HCT116 (cell line): Measurements from ENCODE around the gene NHLH1. TPM values are rescaled to one million over a fixed set of nuclear protein-coding genes. Genes with fewer than 3 reads are reported as not detected.

Experiments used
- ATAC-seq: fragments of 200-7000 bp; cut with Tn5 transposase; 2 replicates; pipeline ENCODE4 v1.9.1; 2020; ENCODE audit warnings: mild to moderate bottlenecking, moderate library complexity
- BruUV-seq: library from RNA; stranded (reverse); fragments of 400-500 nt; replicated peaks from 2 replicates; lab custom pipeline; 2021; lab: Mats Ljungman, UMichigan
- CTCF ChIA-PET: fragments of 300-600 bp; sonication (Branson Sonifier 250); formaldehyde crosslinking; loops from one replicate; lab custom pipeline; 2021; ENCODE audit warnings: antibody characterized with exemption; lab: Charles Lee
- POLR2A ChIA-PET: fragments of 300-600, 350-600 bp; sonication (Branson Sonifier 250); formaldehyde crosslinking; loops from one replicate; lab custom pipeline; 2021; ENCODE audit warnings: antibody characterized with exemption; lab: Charles Lee
- RAD21 ChIA-PET, 2 experiments: fragments of 300-600 bp; sonication (Branson Sonifier 250); formaldehyde crosslinking; loops; one replicate each; lab custom pipeline; 2023; ENCODE audit warnings: low total read pairs in 2 of 2; ENCODE audit not compliant: uncharacterized antibody in 2 of 2, unreplicated experiment in 2 of 2, low non-redundant PET in 1 of 2; lab: Charles Lee
- DNase-seq: peaks from one replicate; pipeline ENCODE4 v3.0.0-alpha.2; 2010; ENCODE audit warnings: low read depth, low spot score
- H2AFZ ChIP-seq: fragments of 200-600 bp; shearing (Covaris generic), sonication (generic); 2 replicates; pipeline ENCODE4 v1.6.1; 2017; ENCODE audit warnings: low read depth, mixed run types, mixed read lengths, antibody characterized with exemption, low read length; ENCODE audit not compliant: poor library complexity, severe bottlenecking
- H3K27ac ChIP-seq: 2 replicates; pipeline ENCODE4 v1.5.1; 2012; ENCODE audit warnings: low read depth, low read length
- H3K27me3 ChIP-seq: fragments of 200-600 bp; sonication (generic); 2 replicates; pipeline ENCODE4 v1.6.1; 2016; ENCODE audit warnings: mixed run types, low read length, mixed read lengths; ENCODE audit not compliant: insufficient read depth
- H3K36me3 ChIP-seq, 2 experiments: fragments of 200-500 bp in 1 of 2; fragments of 200-600 bp in 1 of 2; sonication (Bioruptor generic) in 1 of 2; sonication (generic) in 1 of 2; 2 replicates each; pipeline versions ENCODE4 v1.5.1 to v1.6.1; 2014 to 2016; ENCODE audit warnings: low read length in 2 of 2, inconsistent platforms in 1 of 2, mixed read lengths in 1 of 2, mixed run types in 1 of 2; ENCODE audit not compliant: insufficient read depth in 2 of 2, control insufficient read depth in 1 of 2
- H3K4me1 ChIP-seq, 2 experiments: fragments of 200-600 bp in 1 of 2; sonication (generic) in 1 of 2; 2 replicates each; pipeline versions ENCODE4 v1.5.1 to v1.6.1; 2012 to 2017; ENCODE audit warnings: low read length in 2 of 2, inconsistent platforms in 1 of 2, mild to moderate bottlenecking in 1 of 2, mixed read lengths in 1 of 2, mixed run types in 1 of 2, moderate library complexity in 1 of 2; ENCODE audit not compliant: insufficient read depth in 2 of 2, control insufficient read depth in 1 of 2
- H3K4me2 ChIP-seq: fragments of 200-600 bp; sonication (generic); 2 replicates; pipeline ENCODE4 v1.6.1; 2017; ENCODE audit warnings: mixed run types, low read length, mixed read lengths
- H3K4me3 ChIP-seq, 2 experiments: fragments of 200-600 bp in 1 of 2; sonication (generic) in 1 of 2; replicated peaks in 1 of 2; 2 replicates each; pipeline ENCODE4 v1.5.1; 2011 to 2016; ENCODE audit warnings: low read length in 2 of 2, control low read depth in 1 of 2, low read depth in 1 of 2, mild to moderate bottlenecking in 1 of 2, mixed read lengths in 1 of 2, mixed run types in 1 of 2
- H3K79me2 ChIP-seq: fragments of 200-600 bp; sonication (generic); 2 replicates; pipeline ENCODE4 v1.6.1; 2017; ENCODE audit warnings: mild to moderate bottlenecking, mixed run types, low read length, moderate library complexity, mixed read lengths; ENCODE audit not compliant: insufficient read depth
- H3K9ac ChIP-seq: fragments of 200-600 bp; sonication (generic); 2 replicates; pipeline ENCODE4 v1.6.1; 2016; ENCODE audit warnings: low read length, mixed read lengths
- H3K9me2 ChIP-seq: fragments of 200-600 bp; sonication (generic), shearing (Covaris generic); 2 replicates; pipeline ENCODE4 v1.6.1; 2017; ENCODE audit warnings: mixed run types, mild to moderate bottlenecking, moderate library complexity; ENCODE audit not compliant: insufficient read depth
- H3K9me3 ChIP-seq, 2 experiments: fragments of 200-500 bp in 1 of 2; fragments of 200-600 bp in 1 of 2; sonication (Bioruptor generic) in 1 of 2; sonication (generic) in 1 of 2; 2 replicates each; pipeline ENCODE4 v1.6.1; 2014 to 2017; ENCODE audit warnings: low read length in 2 of 2, mixed read lengths in 2 of 2, inconsistent platforms in 1 of 2, low read depth in 1 of 2, mild to moderate bottlenecking in 1 of 2, mixed run types in 1 of 2, moderate library complexity in 1 of 2; ENCODE audit not compliant: control insufficient read depth in 1 of 2, insufficient read depth in 1 of 2
- H4K20me1 ChIP-seq: fragments of 200-600 bp; sonication (generic), shearing (Covaris generic); 2 replicates; pipeline ENCODE4 v1.6.1; 2017; ENCODE audit warnings: mixed run types, mild to moderate bottlenecking, moderate library complexity; ENCODE audit not compliant: insufficient read depth
- ATF3 ChIP-seq: IDR thresholded peaks from 2 replicates; pipeline ENCODE4 v1.6.1; 2012
- CEBPB ChIP-seq: IDR thresholded peaks from 2 replicates; pipeline ENCODE4 v1.6.1; 2012; ENCODE audit warnings: low read depth
- EGR1 ChIP-seq: IDR thresholded peaks from 2 replicates; pipeline ENCODE4 v1.6.1; 2012; ENCODE audit warnings: low read depth
- FOSL1 ChIP-seq: IDR thresholded peaks from 2 replicates; pipeline ENCODE4 v1.6.1; 2012; ENCODE audit warnings: low read depth
- JUND ChIP-seq: IDR thresholded peaks from 2 replicates; pipeline ENCODE4 v1.6.1; 2012
- MAX ChIP-seq: IDR thresholded peaks from 2 replicates; pipeline ENCODE4 v1.6.1; 2012
- POLR2A ChIP-seq: IDR thresholded peaks from 2 replicates; pipeline ENCODE4 v1.7.0; 2011; ENCODE audit warnings: borderline replicate concordance; ENCODE audit not compliant: insufficient read depth, insufficient read length; ENCODE audit errors: extremely low read depth
- RAD21 ChIP-seq: IDR thresholded peaks from 2 replicates; pipeline ENCODE4 v1.6.1; 2012; ENCODE audit warnings: low read depth, mild to moderate bottlenecking
- REST ChIP-seq: IDR thresholded peaks from 2 replicates; pipeline ENCODE4 v1.6.1; 2012; ENCODE audit warnings: low read depth
- SIN3A ChIP-seq: IDR thresholded peaks from 2 replicates; pipeline ENCODE4 v1.6.1; 2012; ENCODE audit warnings: low read depth
- SP1 ChIP-seq: IDR thresholded peaks from 2 replicates; pipeline ENCODE4 v1.6.1; 2012; ENCODE audit warnings: low read depth
- SRF ChIP-seq: IDR thresholded peaks from 2 replicates; pipeline ENCODE4 v1.6.1; 2012; ENCODE audit warnings: low read depth
- TCF7L2 ChIP-seq: IDR thresholded peaks from 2 replicates; pipeline ENCODE4 v1.7.0; 2011; ENCODE audit warnings: borderline replicate concordance, inconsistent platforms; ENCODE audit not compliant: insufficient read depth, insufficient read length; ENCODE audit errors: extremely low read depth
- ZBTB33 ChIP-seq: IDR thresholded peaks from 2 replicates; pipeline ENCODE4 v1.6.1; 2011; ENCODE audit warnings: mild to moderate bottlenecking, low read length, moderate library complexity; ENCODE audit not compliant: insufficient replicate concordance; ENCODE audit errors: extremely low read depth
- ZFX ChIP-seq: fragments of 450-650 bp; IDR thresholded peaks from 2 replicates; pipeline ENCODE4 v1.6.1; 2017
- ZNF274 ChIP-seq: fragments of 200-500 bp; sonication (Bioruptor generic); IDR thresholded peaks from 2 replicates; pipeline ENCODE4 v1.6.1; 2014; ENCODE audit warnings: mild to moderate bottlenecking, low read depth, low read length, inconsistent platforms
- intact Hi-C: fragments of 100-400 bp; cut with micrococcal nuclease; formaldehyde crosslinking; loops from 2 replicates; pipeline ENCODE4 v1.10.0; 2022
- total RNA-seq: library from RNA; stranded (reverse); gene quantifications from one replicate; pipeline ENCODE4 v1.2.1, GENCODE V29; 2021; ENCODE audit not compliant: unreplicated experiment

Gene NHLH1
- total RNA-seq, 1 experiment from 2014 or later: 0.12 TPM

- H3K9ac ChIP-seq: no peak overlapping the region
- no peak for DNase-seq
- no peak overlapping the region for H3K4me2 ChIP-seq
- H3K9me2 ChIP-seq: no peaks in the 10 kb centered on the region
- no peaks in the 10 kb centered on the region for H3K27me3 ChIP-seq
- H2AFZ ChIP-seq: no peak overlapping the region
- RAD21 ChIA-PET: no interaction called here
- no TSS peak for BruUV-seq
- no peak for TF ChIP-seq ZBTB33
- CTCF ChIA-PET: interaction anchor here (1.0 to 1.8 kb wide), 2 partner anchors 25 to 65 kb away, joined by 3 to 6 read pairs; no protein-coding TSS in a partner anchor
- H3K27ac ChIP-seq: no peak overlapping the region
- H3K36me3 ChIP-seq: peaks cover 41 to 56% of the 10 kb centered on the region in 2 experiments; a peak in 3 of 4 replicates
- no peaks in the 10 kb centered on the region for H3K79me2 ChIP-seq
- no peaks in the 10 kb centered on the region for H4K20me1 ChIP-seq
- no peaks in the 10 kb centered on the region for H3K4me1 ChIP-seq
- no peak for ATAC-seq
- H3K9me3 ChIP-seq: no peaks in the 10 kb centered on the region
- intact Hi-C loops: no loop called here
- POLR2A ChIA-PET: no interaction called here
- H3K4me3 ChIP-seq: no peak overlapping the region
Observed at GRCh38 chr1:160351629-160352028, 15.2 kb upstream of the NHLH1 start.

- Histone ChIP-seq H3K36me3 (peaks cover 41 to 58% of the 10 kb centered on the region in 2 experiments; a peak in 3 of 4 replicates), H3K79me2 (no peaks in the 10 kb centered on the region), H3K4me2 (no peak overlapping the region), H4K20me1 (no peaks in the 10 kb centered on the region), H3K9me2 (no peaks in the 10 kb centered on the region), H3K27me3 (no peaks in the 10 kb centered on the region), H3K4me3 (no peak overlapping the region), H3K9me3 (no peaks in the 10 kb centered on the region), H3K9ac (no peak overlapping the region), H3K4me1 (no peaks in the 10 kb centered on the region), H2AFZ (no peak overlapping the region), H3K27ac (no peak overlapping the region)
- TF ChIP-seq FOSL1 (no peak), RAD21 (no peak), JUND (no peak), SRF (no peak), ZNF274 (no peak), ATF3 (no peak), SIN3A (no peak), CEBPB (no peak), MAX (no peak), POLR2A (no peak), SP1 (no peak), REST (no peak), EGR1 (no peak), TCF7L2 (no peak), ZFX (no peak)
- ChIA-PET POLR2A (interaction anchor here (0.6 kb wide), 1 partner anchor 36 kb away, joined by 3 read pairs; no protein-coding TSS in a partner anchor), CTCF (interaction anchor here (0.7 to 3.1 kb wide), 4 partner anchors 24 to 159 kb away, joined by 3 to 21 read pairs (median 5); no protein-coding TSS in a partner anchor), RAD21 (no interaction called here)
- intact Hi-C loops: no loop called here
- DNase-seq: no peak
- ATAC-seq: no peak
- BruUV-seq: no TSS peak
Observed at GRCh38 chr1:160352555-160352954, 14.3 kb upstream of the NHLH1 start.
